ENCODE measurements around the gene MRPL38.
"Not testable (repeated sequence)": the region's sequence is repeated elsewhere in the genome, so short reads cannot be mapped to it uniquely, and the experiment has no call there.

The MRPL38 gene

GRCh38 chr17:75897160-75898019 is 7.3 kb downstream of the MRPL38 start:
- no peak for DNase-seq (ENCODE audit: low read depth in 2 of 2)

GRCh38 chr17:75896415-75897159 is 8.1 kb downstream of the MRPL38 start, which contains the start of gene TRIM65:
Gene TRIM65 (minus strand): TSS chr17:75896951. CDS start chr17:75896937, 14 bp downstream.
- peak; percentile 43 to 75 for DNase-seq (ENCODE audit: low read depth in 2 of 2)

DNA sequence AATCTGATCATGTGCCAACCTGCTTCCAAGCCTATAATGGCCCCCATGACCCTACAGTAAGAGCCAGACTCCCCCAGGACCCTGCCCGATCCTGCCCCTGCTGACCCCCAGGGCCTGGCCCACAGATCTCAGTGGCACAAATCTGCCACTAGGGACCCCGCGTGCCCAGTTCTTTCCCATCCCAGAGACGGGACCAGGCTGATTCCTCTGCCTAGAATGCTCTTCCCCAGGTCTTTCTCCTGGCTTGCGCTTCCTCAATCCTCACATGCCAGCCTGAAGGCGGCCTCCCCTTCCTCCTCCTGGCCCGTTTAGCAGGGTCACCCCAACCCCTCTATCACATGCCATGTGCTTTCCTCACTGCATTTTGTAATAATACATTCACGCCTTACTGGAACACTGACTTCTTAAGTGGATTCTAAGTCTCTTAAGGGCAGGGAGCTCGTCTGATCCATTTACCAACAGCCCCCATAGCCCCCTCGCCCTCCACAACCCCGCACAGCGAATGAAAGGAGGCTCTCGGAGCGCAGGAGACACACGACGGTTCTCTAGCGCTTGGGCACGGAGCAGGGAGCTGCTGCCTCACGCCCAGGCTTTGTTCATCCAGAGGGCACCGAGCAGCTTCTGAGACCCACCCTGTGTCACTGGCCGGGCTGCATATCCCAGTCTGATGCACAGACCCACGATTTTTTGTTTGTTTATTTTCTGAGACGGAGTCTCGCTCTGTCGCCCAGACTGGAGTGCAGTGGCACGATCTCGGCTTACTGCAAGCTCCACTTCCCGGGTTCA is 9.1 kb downstream of the MRPL38 start:
- no peak for DNase-seq (ENCODE audit: low read depth in 2 of 2)

- no peak for DNase-seq (ENCODE audit: low read depth in 2 of 2)
Measured at GRCh38 chr17:75894049-75894733, 10.5 kb downstream of the MRPL38 start.

- no peak for DNase-seq (ENCODE audit: low read depth in 2 of 2)
Measured at GRCh38 chr17:75893305-75894048, 11.2 kb downstream of the MRPL38 start.

DNA sequence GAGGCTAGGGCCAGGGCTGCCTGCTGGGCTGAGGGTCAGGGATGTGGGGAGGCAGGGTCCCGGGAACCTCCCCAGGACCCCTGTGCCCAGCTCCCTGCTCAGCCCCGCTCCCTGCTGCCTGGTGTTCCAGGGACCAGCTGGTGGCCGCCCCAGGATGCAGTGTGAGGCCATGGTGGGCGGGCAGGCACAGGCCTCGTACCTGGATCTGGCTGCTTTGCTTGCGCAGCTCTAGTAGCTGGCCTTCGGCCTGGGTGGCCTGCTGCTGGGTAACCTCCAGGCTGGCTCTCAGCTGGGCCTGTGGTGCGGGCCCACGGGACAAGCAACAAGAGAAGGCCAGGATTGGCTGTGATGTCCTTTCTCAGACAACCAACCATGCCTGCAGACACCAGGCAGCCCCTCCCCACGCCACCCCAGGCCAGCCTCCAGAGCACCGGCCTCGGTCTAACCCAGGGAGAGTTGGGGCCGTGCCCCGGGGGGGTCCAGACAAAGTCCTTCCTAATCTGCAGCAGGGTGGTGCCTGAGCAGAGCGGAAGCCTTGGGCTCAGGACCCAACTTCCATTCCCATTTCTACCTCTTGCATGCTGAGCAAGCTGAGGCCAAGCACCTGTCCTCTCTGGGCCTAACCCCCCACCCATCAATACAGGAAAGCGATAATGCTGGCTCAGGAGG is 12.0 kb downstream of the MRPL38 start:
- no peak for DNase-seq (ENCODE audit: low read depth in 2 of 2)

DNA sequence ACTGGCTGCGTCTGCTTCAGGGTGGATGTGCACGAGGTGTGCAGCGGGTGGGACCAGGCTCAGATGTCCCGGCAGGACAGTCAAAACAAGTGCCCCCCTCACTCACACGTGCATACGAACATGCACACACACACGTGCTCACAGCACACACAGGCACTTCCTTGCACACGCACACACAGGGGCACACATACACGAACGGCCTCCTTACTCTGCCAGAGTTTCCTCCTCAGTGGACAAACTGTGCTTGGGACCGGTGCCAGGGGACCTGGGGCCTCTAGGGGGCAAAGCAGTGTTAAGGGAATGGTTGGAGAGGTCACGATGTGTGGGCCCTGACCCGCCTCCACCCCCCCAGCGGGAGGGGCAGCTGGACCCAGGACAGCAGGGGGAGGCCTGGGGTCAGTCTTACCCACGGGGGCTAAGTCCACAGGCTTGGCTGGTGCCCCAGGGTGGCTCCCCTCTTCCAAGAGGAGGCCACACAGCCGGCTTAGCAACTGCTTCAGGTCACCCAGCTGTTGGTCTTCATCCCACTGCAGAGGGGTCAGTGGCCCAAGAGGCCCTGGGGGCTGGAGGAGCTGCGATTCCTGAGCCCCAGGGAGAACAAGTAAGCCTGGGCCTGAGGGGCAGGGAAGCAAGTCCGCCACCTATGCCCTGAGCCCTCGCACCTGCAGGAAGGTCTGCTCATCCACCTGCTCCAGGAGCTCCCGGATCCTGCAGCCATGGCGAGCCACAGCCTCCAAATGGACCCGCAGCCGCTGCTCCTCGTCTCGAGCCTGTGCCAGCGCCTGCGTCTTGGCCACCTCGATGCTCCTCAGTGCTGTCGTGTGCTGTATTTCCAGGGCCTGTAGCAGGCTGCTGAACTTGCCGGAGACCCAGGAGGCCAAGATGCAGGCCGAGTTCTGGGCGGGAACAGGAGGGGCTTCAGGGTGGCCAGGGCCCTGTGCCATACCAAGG is 12.8 kb downstream of the MRPL38 start:
- DNase-seq (ENCODE audit: low read depth in 2 of 2) = no peak

DNA sequence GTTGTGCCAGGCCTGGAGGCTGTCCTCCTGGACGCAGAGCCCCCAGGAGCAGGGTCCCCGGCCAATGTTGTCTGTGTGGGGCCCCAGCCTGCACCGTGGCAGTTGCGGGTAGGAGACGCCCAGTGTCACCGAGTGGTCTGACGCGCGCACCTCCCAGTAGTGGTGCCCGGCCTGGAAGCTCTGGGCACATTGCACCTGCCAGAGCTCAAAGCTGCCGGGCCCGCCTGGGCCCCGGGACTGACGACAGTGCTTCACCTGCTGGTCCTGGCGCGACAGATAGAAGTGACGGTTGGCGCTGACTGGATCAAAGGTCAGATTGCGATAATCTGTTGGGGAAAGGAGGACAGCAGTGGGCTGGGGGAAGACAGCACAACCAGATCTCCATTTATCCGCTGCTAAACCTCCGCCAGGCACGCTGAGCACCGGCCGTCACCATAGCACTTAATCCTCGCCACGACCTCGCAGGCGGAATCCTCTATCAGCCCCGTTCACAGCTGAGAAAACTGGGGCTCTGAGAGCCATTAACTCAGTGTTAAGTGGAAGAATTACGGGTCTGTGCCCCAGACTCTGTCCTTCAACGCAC is 13.6 kb downstream of the MRPL38 start:
- no peak for DNase-seq (ENCODE audit: low read depth in 2 of 2)

DNA sequence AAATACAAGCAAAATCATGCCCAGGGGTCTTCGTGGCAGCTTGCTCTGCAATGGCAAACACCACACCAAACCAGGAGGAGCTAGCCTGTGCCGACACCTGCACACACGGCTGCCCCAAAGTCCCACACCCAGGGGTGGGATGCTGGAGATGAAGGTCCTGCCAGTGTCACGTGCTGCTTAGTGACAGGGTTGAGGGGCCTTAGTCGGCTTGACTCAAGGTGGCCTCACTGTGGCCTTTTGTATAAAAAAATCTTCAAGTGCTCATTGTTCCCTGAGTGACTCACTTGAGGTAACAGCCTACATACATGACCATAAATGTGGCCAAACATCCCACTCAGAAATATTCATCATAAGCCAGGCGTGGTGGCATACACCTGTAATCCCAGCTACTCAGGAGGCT is 15.2 kb downstream of the MRPL38 start:
- no peak for DNase-seq (ENCODE audit: low read depth in 2 of 2)

DNA sequence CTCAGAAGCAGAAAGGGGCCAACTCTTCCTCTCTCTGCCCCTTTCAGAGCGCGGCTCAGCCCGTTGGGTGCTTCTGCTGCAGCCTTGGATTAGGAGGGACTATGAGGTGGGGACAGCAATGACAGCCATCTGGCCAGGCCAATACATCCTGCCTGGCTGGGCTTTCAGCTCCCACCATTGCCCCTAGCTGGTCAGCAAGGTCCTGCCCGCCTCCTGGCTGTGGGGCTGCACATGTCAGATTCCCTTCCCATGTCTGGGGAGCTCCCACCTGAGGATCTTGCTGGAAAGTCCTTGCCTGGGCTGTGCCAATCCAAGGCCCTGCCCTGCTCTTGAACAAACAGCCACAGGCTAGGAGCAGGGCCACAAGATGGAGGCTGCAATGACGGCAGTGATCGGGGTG is 16.2 kb downstream of the MRPL38 start:
- DNase-seq (ENCODE audit: low read depth in 2 of 2) = no peak

- not testable (repeated sequence) for DNase-seq (ENCODE audit: low read depth in 2 of 2)
Measured at GRCh38 chr17:75885860-75886259, 18.8 kb downstream of the MRPL38 start.

DNA sequence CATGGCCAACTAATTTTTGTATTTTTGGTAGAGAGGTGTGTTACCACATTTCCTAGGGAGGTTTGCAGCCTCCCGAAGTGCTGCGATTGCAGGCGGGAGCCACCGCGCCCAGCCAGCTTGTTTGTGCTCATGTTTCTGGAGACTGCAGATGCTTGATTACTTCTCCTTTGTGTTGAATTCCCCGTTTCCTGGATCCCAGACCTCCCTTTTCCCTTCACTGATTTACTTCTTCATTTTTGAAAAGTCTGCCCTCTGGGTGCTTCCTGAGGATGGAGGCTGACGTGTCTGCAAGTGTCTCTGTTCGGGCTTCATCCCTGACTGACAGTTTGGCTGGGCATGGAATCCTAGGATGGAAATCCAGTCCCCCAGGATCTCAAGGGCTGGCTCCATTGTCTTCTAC is 19.3 kb downstream of the MRPL38 start:
- DNase-seq (ENCODE audit: low read depth in 2 of 2) = no peak

- DNase-seq (ENCODE audit: low read depth in 2 of 2) = no peak
Measured at GRCh38 chr17:75881678-75882454, 22.8 kb downstream of the MRPL38 start.

DNA sequence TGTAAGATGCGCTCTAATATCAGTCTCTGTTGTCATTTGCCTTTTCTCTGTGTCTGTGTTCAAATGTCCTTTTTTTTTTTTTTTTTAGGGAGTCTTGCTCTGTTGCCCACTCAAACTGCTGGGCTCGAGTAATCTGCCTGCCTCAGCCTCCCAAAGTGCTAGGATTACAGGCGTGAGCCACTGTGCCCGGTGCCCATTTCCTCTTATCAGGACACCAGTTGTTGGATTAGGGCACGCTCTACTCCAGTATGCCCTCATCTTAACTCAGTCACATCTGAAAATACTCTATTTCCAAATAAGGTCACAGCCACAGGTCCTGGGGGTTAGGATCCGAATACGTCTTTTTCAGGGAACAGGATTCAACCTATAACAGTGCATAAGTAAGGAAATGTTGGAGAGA is 24.4 kb downstream of the MRPL38 start:
- no peak for DNase-seq (ENCODE audit: low read depth in 2 of 2)

DNA sequence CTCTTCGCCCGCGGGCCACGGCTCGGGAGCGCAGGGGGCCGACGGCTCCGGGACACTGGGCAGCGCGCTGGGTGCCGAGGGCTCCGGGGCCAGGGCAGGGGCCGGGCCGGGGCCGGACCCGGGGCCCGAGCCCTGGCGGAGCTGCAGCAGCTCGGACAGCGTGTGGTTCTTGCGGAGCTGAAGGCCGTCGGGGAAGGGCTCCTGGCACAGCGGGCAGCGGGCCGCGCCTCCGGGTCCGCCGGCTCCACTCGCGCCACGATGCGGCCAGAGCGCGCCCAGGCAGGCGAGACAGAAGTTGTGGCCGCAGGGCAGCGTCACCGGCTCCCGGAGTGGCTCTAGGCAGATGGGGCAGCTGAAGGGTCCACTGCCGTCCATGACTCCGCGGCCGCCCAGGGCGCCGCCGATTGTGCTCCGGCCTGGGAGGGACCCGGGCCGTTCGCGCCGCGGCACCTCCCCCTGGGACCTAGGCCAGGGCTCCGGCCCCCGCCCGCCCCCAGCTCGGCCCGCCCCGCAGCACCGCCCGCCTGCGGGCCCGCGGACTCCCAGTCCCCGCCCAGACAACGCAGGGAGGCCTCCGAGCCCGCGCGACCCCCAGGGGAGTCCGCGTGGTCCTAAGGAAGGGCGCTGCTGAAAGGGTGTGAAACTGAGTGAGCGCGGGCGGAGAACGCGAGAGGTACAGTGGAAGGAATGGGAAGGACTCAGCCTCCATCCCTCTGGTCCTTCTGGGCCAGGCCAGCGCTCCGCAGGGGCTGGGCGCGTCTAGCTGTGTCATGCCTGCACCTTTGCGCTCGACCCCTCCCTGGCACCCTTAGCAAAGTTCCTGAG is 26.3 kb downstream of the MRPL38 start, which contains the start of gene TRIM47:
TRIM47 (minus strand) TSS at position 408 of the 825 bp plus-strand sequence; CDS start at position 375, 33 bp downstream.
- DNase-seq (ENCODE audit: low read depth in 2 of 2) = no peak

GRCh38 chr17:75877752-75878173 is 26.9 kb downstream of the MRPL38 start:
- peak in 1 of 2 donors; percentile 44 for DNase-seq (ENCODE audit: low read depth in 2 of 2)
